Caco-2 (cell line): ENCODE data around the gene NAA80. TPM values are rescaled to one million over a fixed set of nuclear protein-coding genes. Genes with fewer than 3 reads are reported as not detected.
"Not testable (repeated sequence)": the region's sequence is repeated elsewhere in the genome, so short reads cannot be mapped to it uniquely, and the experiment has no call there.

Experiments
- BruUV-seq: library from RNA; stranded (reverse); fragments of 400-500 nt; replicated peaks from 2 replicates; lab custom pipeline; 2021; lab: Mats Ljungman, UMichigan
- CTCF ChIA-PET: fragments of 300-600 bp; sonication (Branson Sonifier 250); formaldehyde crosslinking; loops from one replicate; lab custom pipeline; 2022; ENCODE audit warnings: antibody characterized with exemption; lab: Charles Lee
- POLR2A ChIA-PET: fragments of 300-600 bp; sonication (Branson Sonifier 250); formaldehyde crosslinking; loops from one replicate; lab custom pipeline; 2022; ENCODE audit warnings: antibody characterized with exemption; lab: Charles Lee
- DNase-seq, 2 experiments: peaks; one replicate each; pipeline versions ENCODE4 v3.0.0 to v3.0.0-alpha.2; 2020 to 2022
- H3K27me3 ChIP-seq: replicated peaks from 2 replicates; pipeline ENCODE4 v1.6.0; 2011; ENCODE audit warnings: low read length; ENCODE audit not compliant: control insufficient read depth, insufficient read depth
- H3K36me3 ChIP-seq: 2 replicates; pipeline ENCODE4 v1.5.1; 2011; ENCODE audit warnings: low read length; ENCODE audit not compliant: control insufficient read depth, insufficient read depth
- H3K4me1 ChIP-seq: fragments of 250-450 bp; sonication (Bioruptor Pico); 2 replicates; pipeline ENCODE4 v1.5.1; 2020; ENCODE audit warnings: mild to moderate bottlenecking
- H3K4me3 ChIP-seq: 2 replicates; pipeline ENCODE4 v1.5.1; 2011; ENCODE audit warnings: low read depth, mild to moderate bottlenecking, control low read depth, low read length
- H3K9me3 ChIP-seq: fragments of 250-450 bp; sonication (Bioruptor Pico); 2 replicates; pipeline ENCODE4 v1.5.1; 2020; ENCODE audit warnings: mild to moderate bottlenecking, moderate library complexity
- H3K27ac Mint-ChIP-seq: one replicate; pipeline ENCODE4 v1.8.0; 2022; ENCODE audit warnings: mixed read lengths; ENCODE audit not compliant: unreplicated experiment
- H3K27me3 Mint-ChIP-seq: one replicate; pipeline ENCODE4 v1.8.0; 2022; ENCODE audit warnings: mixed read lengths; ENCODE audit not compliant: insufficient read depth, unreplicated experiment
- H3K36me3 Mint-ChIP-seq: one replicate; pipeline ENCODE4 v1.8.0; 2022; ENCODE audit warnings: mild to moderate bottlenecking, mixed read lengths; ENCODE audit not compliant: insufficient read depth, unreplicated experiment
- H3K4me1 Mint-ChIP-seq: one replicate; pipeline ENCODE4 v1.8.0; 2022; ENCODE audit warnings: low read depth, mixed read lengths; ENCODE audit not compliant: unreplicated experiment
- H3K4me3 Mint-ChIP-seq: one replicate; pipeline ENCODE4 v1.8.0; 2022; ENCODE audit warnings: mild to moderate bottlenecking, moderate library complexity, mixed read lengths; ENCODE audit not compliant: unreplicated experiment
- H3K9me3 Mint-ChIP-seq: one replicate; pipeline ENCODE4 v1.8.0; 2022; ENCODE audit warnings: mixed read lengths; ENCODE audit not compliant: unreplicated experiment
- CTCF ChIP-seq, 2 experiments: fragments of 200-600 bp in 1 of 2; IDR thresholded peaks; 1 replicate in 1 of 2; 2 replicates in 1 of 2; pipeline versions ENCODE4 v1.5.1 to v1.8.0; 2011 to 2022; ENCODE audit warnings: antibody characterized with exemption in 1 of 2, control low read depth in 1 of 2, inconsistent platforms in 1 of 2, low read depth in 1 of 2, low read length in 1 of 2, mild to moderate bottlenecking in 1 of 2, moderate library complexity in 1 of 2; ENCODE audit not compliant: insufficient read depth in 1 of 2, severe bottlenecking in 1 of 2, unreplicated experiment in 1 of 2
- intact Hi-C: fragments of 100-400 bp; cut with micrococcal nuclease; formaldehyde crosslinking; loops from one replicate; pipeline ENCODE4 v1.10.0; 2022; ENCODE audit not compliant: unreplicated experiment
- total RNA-seq: library from RNA; stranded (reverse); gene quantifications from 2 replicates; pipeline ENCODE4 v1.2.3, GENCODE V29; 2022

The NAA80 gene
- total RNA-seq, 1 experiment from 2014 or later, result 8.2 TPM

GRCh38 chr3:50263478-50264382 lies 35.5 kb downstream of the NAA80 start:
- BruUV-seq, result TSS peak; percentile 84
- DNase-seq, result no peak
- Mint-ChIP-seq H3K4me1 (peaks cover 31% of the 10 kb centered on the region), H3K9me3 (no peaks in the 10 kb centered on the region), H3K4me3 (peak overlapping the region; percentile 43), H3K27me3 (no peaks in the 10 kb centered on the region), H3K27ac (peak overlapping the region; percentile 96), H3K36me3 (peaks cover 24% of the 10 kb centered on the region)
- Histone ChIP-seq H3K4me1 (peaks cover 56% of the 10 kb centered on the region), H3K36me3 (no peaks in the 10 kb centered on the region), H3K4me3 (no peak overlapping the region), H3K27me3 (no peaks in the 10 kb centered on the region), H3K9me3 (no peaks in the 10 kb centered on the region)
- TF ChIP-seq CTCF (IDR thresholded peaks at IDR 0.05; ENCODE audit: insufficient read depth in 1 of 2, low read depth in 1 of 2, low read length in 1 of 2, severe bottlenecking in 1 of 2, unreplicated experiment in 1 of 2), result no peak
- ChIA-PET POLR2A (interaction anchor here (0.5 to 1.2 kb wide), 7 partner anchors 28 to 338 kb away, joined by 3 to 11 read pairs (median 5); partner anchors contain the start of genes GNAI2 and IFRD2), CTCF (interaction anchor here (0.7 to 1.9 kb wide), 7 partner anchors 17 to 111 kb away, joined by 3 to 13 read pairs (median 9); partner anchors contain the start of gene GNAI2)
- intact Hi-C loops, result loop anchor here (1.0 to 2.0 kb wide), 2 partner anchors 10 to 35 kb away; partner anchors contain the start of genes HYAL3 and NAA80

DNA sequence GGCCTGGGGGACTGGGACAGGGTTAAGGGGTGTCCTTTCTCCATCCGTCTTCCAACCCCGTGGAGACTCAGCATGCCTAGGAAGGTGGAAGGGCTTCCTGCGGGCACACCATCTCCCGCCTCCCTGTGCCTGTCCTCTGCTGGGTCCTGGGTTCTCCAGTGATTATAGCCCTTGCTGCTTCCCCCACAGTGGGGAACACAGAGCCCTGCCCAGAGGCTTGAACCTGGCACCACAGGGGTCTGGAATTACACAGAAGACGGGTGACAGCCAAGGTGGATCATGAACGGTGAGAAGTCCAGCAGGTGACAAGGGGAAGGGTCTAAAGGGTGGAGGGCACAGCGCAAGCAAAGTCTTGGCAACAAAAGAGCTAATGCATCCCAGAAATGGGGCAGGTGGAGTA lies 36.4 kb downstream of the NAA80 start:
- H3K27ac Mint-ChIP-seq, result peak overlapping the region; percentile 96
- H3K36me3 ChIP-seq, result 0 out of 2 replicates have a peak, but pooled peaks cover 1% of the 10 kb centered on the region
- H3K4me3 ChIP-seq, result no peak overlapping the region
- POLR2A ChIA-PET, result no interaction called here
- no TSS peak for BruUV-seq
- H3K27me3 ChIP-seq, result no peaks in the 10 kb centered on the region
- no peaks in the 10 kb centered on the region for H3K9me3 Mint-ChIP-seq
- H3K36me3 Mint-ChIP-seq, result peaks cover 31% of the 10 kb centered on the region
- H3K4me1 Mint-ChIP-seq, result peaks cover 22% of the 10 kb centered on the region
- intact Hi-C loops, result no loop called here
- H3K9me3 ChIP-seq, result no peaks in the 10 kb centered on the region
- H3K27me3 Mint-ChIP-seq, result no peaks in the 10 kb centered on the region
- CTCF ChIA-PET, result interaction anchor here (0.8 kb wide), 1 partner anchor 68 kb away, joined by 3 read pairs; no protein-coding TSS in a partner anchor
- peak overlapping the region; percentile 16 for H3K4me3 Mint-ChIP-seq
- TF ChIP-seq CTCF (IDR thresholded peaks at IDR 0.05; ENCODE audit: insufficient read depth in 1 of 2, low read depth in 1 of 2, low read length in 1 of 2, severe bottlenecking in 1 of 2, unreplicated experiment in 1 of 2), result no peak
- DNase-seq, result no peak
- peaks cover 49% of the 10 kb centered on the region for H3K4me1 ChIP-seq

- intact Hi-C loops, result not testable (repeated sequence)
These were observed 37.0 kb downstream of the NAA80 start for GRCh38 chr3:50262200-50262599.

More at GRCh38 chr3:50262200-50262599, 37.0 kb downstream of the NAA80 start:
- BruUV-seq, H3K4me3 Mint-ChIP-seq, H3K4me3 ChIP-seq, H3K27me3 Mint-ChIP-seq, H3K36me3 ChIP-seq, POLR2A ChIA-PET, DNase-seq, CTCF ChIA-PET, H3K27me3 ChIP-seq, H3K9me3 Mint-ChIP-seq, H3K9me3 ChIP-seq: not testable (repeated sequence)
- peak overlapping the region; percentile 96 for H3K27ac Mint-ChIP-seq
- H3K36me3 Mint-ChIP-seq, result peaks cover 31% of the 10 kb centered on the region
- peaks cover 49% of the 10 kb centered on the region for H3K4me1 ChIP-seq
- H3K4me1 Mint-ChIP-seq, result peaks cover 19% of the 10 kb centered on the region
